ENCODE results near the gene PTTG1IP.

The PTTG1IP gene

GRCh38 chr21:44896561-44897286 is 23.2 kb upstream of the PTTG1IP start:
- DNase-seq (ENCODE audit: low spot score), result no peak

- DNase-seq (ENCODE audit: low spot score), result no peak
These were observed 22.4 kb upstream of the PTTG1IP start for GRCh38 chr21:44895859-44896258.

GRCh38 chr21:44894687-44895302 is 21.3 kb upstream of the PTTG1IP start:
- DNase-seq (ENCODE audit: low spot score), result no peak

- no peak for DNase-seq (ENCODE audit: low spot score)
These were observed 20.6 kb upstream of the PTTG1IP start for GRCh38 chr21:44893948-44894656.

- DNase-seq (ENCODE audit: low spot score), result no peak
These were observed 19.7 kb upstream of the PTTG1IP start for GRCh38 chr21:44893278-44893556.

GRCh38 chr21:44892536-44893277 is 19.2 kb upstream of the PTTG1IP start:
- DNase-seq (ENCODE audit: low spot score), result peak; percentile 68

- no peak for DNase-seq (ENCODE audit: low spot score)
These were observed 18.6 kb upstream of the PTTG1IP start for GRCh38 chr21:44892095-44892494.

- no peak for DNase-seq (ENCODE audit: low spot score)
These were observed 18.1 kb upstream of the PTTG1IP start for GRCh38 chr21:44891631-44892031.

- no peak for DNase-seq (ENCODE audit: low spot score)
These were observed 17.6 kb upstream of the PTTG1IP start for GRCh38 chr21:44890961-44891541.

- DNase-seq (ENCODE audit: low spot score), result no peak
These were observed 16.9 kb upstream of the PTTG1IP start for GRCh38 chr21:44890338-44890931.

- no peak for DNase-seq (ENCODE audit: low spot score)
These were observed 16.3 kb upstream of the PTTG1IP start for GRCh38 chr21:44889625-44890337.

- DNase-seq (ENCODE audit: low spot score), result no peak
These were observed 15.4 kb upstream of the PTTG1IP start for GRCh38 chr21:44888581-44889550.

- no peak for DNase-seq (ENCODE audit: low spot score)
These were observed 14.5 kb upstream of the PTTG1IP start for GRCh38 chr21:44887807-44888580.

- no peak for DNase-seq (ENCODE audit: low spot score)
These were observed 13.8 kb upstream of the PTTG1IP start for GRCh38 chr21:44887126-44887806.

GRCh38 chr21:44886113-44887075 is 12.9 kb upstream of the PTTG1IP start:
- no peak for DNase-seq (ENCODE audit: low spot score)

- no peak for DNase-seq (ENCODE audit: low spot score)
These were observed 12.1 kb upstream of the PTTG1IP start for GRCh38 chr21:44885615-44886014.

GRCh38 chr21:44884097-44884496 is 10.6 kb upstream of the PTTG1IP start:
- DNase-seq (ENCODE audit: low spot score), result no peak

- DNase-seq (ENCODE audit: low spot score), result no peak
These were observed 9.8 kb upstream of the PTTG1IP start for GRCh38 chr21:44883250-44883649.

Measured in activated CD4-positive, alpha-beta T cell treated with anti-CD3 and anti-CD28 coated beads, Interleukin-2, Interleukin-4, amounts not matched to agents 100 ng/mL and 50 ng/mL, durations not matched to agents 16 hours and 8 hours (primary cell).